ENCODE data around the gene KSR1. TPM values are rescaled to one million over a fixed set of nuclear protein-coding genes. Genes with fewer than 3 reads are reported as not detected.

KSR1 gene
- total and polyA plus RNA-seq, 8 donors: 2.7 to 32.1 (median 13.6) TPM

GRCh38 chr17:27457360-27457715 is 1.1 kb downstream of the KSR1 start:
- no peaks in the 10 kb centered on the region for H3K9me3 ChIP-seq
- peak overlapping the region in 3 of 5 donors; percentile 80 to 92 (median 84) for H3K27ac ChIP-seq
- intact Hi-C loops (cut with DNase I; ENCODE audit: low total_unique reads): no loop called here
- no peaks in the 10 kb centered on the region for H3K27me3 ChIP-seq
- WGBS, 5 donors: 18 to 26% (median 24%) methylated on average over 8 of the region's 8 CpGs
- no peaks in the 10 kb centered on the region for H3K36me3 ChIP-seq
- TF ChIP-seq POLR2A (IDR thresholded peaks at IDR 0.05) (no peak), EP300 (IDR thresholded peaks at IDR 0.05) (no peak), POLR2AphosphoS5 (IDR thresholded peaks at IDR 0.05) (no peak)
- TF ChIP-seq, protein P1, sequence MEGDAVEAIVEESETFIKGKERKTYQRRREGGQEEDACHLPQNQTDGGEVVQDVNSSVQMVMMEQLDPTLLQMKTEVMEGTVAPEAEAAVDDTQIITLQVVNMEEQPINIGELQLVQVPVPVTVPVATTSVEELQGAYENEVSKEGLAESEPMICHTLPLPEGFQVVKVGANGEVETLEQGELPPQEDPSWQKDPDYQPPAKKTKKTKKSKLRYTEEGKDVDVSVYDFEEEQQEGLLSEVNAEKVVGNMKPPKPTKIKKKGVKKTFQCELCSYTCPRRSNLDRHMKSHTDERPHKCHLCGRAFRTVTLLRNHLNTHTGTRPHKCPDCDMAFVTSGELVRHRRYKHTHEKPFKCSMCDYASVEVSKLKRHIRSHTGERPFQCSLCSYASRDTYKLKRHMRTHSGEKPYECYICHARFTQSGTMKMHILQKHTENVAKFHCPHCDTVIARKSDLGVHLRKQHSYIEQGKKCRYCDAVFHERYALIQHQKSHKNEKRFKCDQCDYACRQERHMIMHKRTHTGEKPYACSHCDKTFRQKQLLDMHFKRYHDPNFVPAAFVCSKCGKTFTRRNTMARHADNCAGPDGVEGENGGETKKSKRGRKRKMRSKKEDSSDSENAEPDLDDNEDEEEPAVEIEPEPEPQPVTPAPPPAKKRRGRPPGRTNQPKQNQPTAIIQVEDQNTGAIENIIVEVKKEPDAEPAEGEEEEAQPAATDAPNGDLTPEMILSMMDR (IDR thresholded peaks at IDR 0.05): no peak
- DNase-seq: peak in 1 of 2 donors; percentile 46
- peaks cover 14 to 61% (median 43%) of the 10 kb centered on the region in 4 donors for H3K4me1 ChIP-seq
- H3K4me3 ChIP-seq: peak overlapping the region; percentile 70 to 89 (median 86)

- no peak for TF ChIP-seq POLR2AphosphoS5 (IDR thresholded peaks at IDR 0.05)
- TF ChIP-seq EP300 (IDR thresholded peaks at IDR 0.05): no peak
- no peak for TF ChIP-seq POLR2A (IDR thresholded peaks at IDR 0.05)
- TF ChIP-seq, protein P1 (IDR thresholded peaks at IDR 0.05): no peak
- Histone ChIP-seq H3K27me3 (no peaks in the 10 kb centered on the region), H3K36me3 (no peaks in the 10 kb centered on the region), H3K4me3 (peak overlapping the region; percentile 70 to 89 (median 86)), H3K27ac (peak overlapping the region in 3 of 5 donors; percentile 80 to 92 (median 84)), H3K9me3 (no peaks in the 10 kb centered on the region), H3K4me1 (peaks cover 14 to 62% (median 43%) of the 10 kb centered on the region in 4 donors)
- WGBS, 5 donors: 49 to 57% (median 53%) methylated on average over 14 of the region's 14 CpGs
- intact Hi-C loops (cut with DNase I; ENCODE audit: low total_unique reads): no loop called here
- DNase-seq: peak in 1 of 2 donors; percentile 71
These were observed 1.7 kb downstream of the KSR1 start for GRCh38 chr17:27457731-27458523.

DNA sequence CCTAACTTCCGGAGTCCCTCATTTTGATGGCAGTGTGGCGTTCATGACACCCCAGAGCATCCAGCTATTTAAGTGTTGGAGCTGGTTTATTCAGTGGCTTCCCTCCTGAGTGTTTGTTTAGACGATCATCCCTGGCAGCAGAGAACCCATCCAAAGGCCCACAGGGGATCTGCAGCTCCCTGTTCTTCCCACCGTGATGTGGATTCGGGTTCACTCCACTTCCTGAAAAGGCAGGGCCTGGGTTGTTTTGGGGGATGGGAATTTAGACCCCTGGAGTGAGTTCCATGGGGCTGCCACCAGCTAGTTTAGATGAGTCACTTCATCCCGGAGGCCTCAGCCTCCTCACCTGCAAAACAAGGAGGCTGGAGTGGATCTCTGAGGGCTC is 2.3 kb downstream of the KSR1 start:
- Histone ChIP-seq H3K27ac (no peak overlapping the region), H3K9me3 (no peaks in the 10 kb centered on the region), H3K36me3 (no peaks in the 10 kb centered on the region), H3K4me3 (peak overlapping the region in 1 of 4 donors; percentile 70), H3K4me1 (peaks cover 14 to 66% (median 45%) of the 10 kb centered on the region in 4 donors), H3K27me3 (no peaks in the 10 kb centered on the region)
- WGBS, 5 donors: 55 to 84% (median 72%) methylated on average over 6 of the region's 6 CpGs
- intact Hi-C loops (cut with DNase I; ENCODE audit: low total_unique reads): no loop called here
- TF ChIP-seq, protein P1 (IDR thresholded peaks at IDR 0.05): no peak
- TF ChIP-seq POLR2AphosphoS5 (IDR thresholded peaks at IDR 0.05) (no peak), POLR2A (IDR thresholded peaks at IDR 0.05) (no peak), EP300 (IDR thresholded peaks at IDR 0.05) (no peak)
- no peak for DNase-seq

DNA sequence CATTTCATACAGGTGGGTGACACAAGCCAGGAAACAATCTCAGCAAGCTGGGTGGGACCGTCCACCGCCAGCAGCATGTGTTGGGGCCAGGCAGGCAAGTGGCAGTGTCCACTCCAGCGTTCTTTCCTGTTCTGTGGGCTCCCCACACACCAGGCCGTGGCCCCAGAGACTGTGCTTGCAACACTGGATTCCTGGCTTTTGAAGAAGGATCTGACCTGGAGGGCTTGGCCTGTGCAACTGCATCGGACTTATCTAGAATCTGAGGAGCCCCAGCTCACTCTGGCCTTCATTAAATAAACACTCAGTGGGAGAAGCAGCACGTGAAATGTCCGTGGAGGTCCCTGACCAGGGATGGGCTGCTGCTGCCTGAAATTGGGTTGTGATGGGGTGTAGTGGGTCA is 3.2 kb downstream of the KSR1 start:
- Histone ChIP-seq H3K4me3 (no peak overlapping the region), H3K9me3 (no peaks in the 10 kb centered on the region), H3K36me3 (no peaks in the 10 kb centered on the region), H3K4me1 (peaks cover 14 to 73% (median 48%) of the 10 kb centered on the region in 4 donors), H3K27me3 (no peaks in the 10 kb centered on the region), H3K27ac (no peak overlapping the region)
- intact Hi-C loops (cut with DNase I; ENCODE audit: low total_unique reads): no loop called here
- 56 to 69% (median 61%) methylated on average over 6 to 7 of the region's 7 CpGs for WGBS, 5 donors
- TF ChIP-seq POLR2AphosphoS5 (IDR thresholded peaks at IDR 0.05) (no peak), POLR2A (IDR thresholded peaks at IDR 0.05) (no peak), EP300 (IDR thresholded peaks at IDR 0.05) (no peak)
- TF ChIP-seq, protein P1 (IDR thresholded peaks at IDR 0.05): no peak
- no peak for DNase-seq
